ENCODE results near the gene PTPRA. TPM values are rescaled to one million over a fixed set of nuclear protein-coding genes. Genes with fewer than 3 reads are reported as not detected.

PTPRA gene
- total and polyA plus RNA-seq, 11 donors, result 6.1 to 43.4 (median 24.9) TPM

DNA sequence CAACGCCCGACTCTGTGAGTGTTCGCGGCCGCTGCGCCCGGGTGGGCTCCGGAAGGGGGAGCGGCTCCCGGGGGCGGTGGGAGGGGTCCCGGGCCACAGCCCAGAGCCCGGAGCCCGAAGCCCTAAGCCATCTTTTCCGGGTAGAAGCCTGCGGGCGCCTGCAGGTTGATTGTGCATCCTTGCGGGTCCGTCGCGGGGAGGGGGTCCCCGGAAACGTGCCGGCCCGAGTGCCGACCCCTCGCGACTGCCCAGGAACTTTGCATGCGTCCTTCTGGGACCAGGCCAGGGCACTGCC, 413 bp downstream of the PTPRA start:
- H3K27ac ChIP-seq, result peak overlapping the region; percentile 70 to 92 (median 80)
- no peaks in the 10 kb centered on the region for H3K27me3 ChIP-seq
- 0 to 1% (median 0%) methylated on average over 12 to 29 of the region's 29 CpGs for WGBS, 4 donors
- H3K4me3 ChIP-seq, result peak overlapping the region; percentile 62 to 100 (median 84)
- no peaks in the 10 kb centered on the region for H3K36me3 ChIP-seq
- TF ChIP-seq POLR2A (IDR thresholded peaks at IDR 0.05) (no peak), CTCF (IDR thresholded peaks at IDR 0.05) (no peak)
- ATAC-seq (peak in 1 of 4 donors; percentile 44), DNase-seq (peak in 4 of 5 donors; percentile 64 to 82 (median 70))
- intact Hi-C loops (cut with DNase I), result loop anchor here in 3 of 10 donors (1.0 to 10.0 kb wide), 4 partner anchors 33 to 129 kb away; partner anchors contain the start of genes PCED1A (in 2 of the 3) and VPS16 (in 2 of the 3)
- no peaks in the 10 kb centered on the region for H3K9me3 ChIP-seq
- peaks cover 0 to 55% (median 33%) of the 10 kb centered on the region in 12 donors for H3K4me1 ChIP-seq

- Histone ChIP-seq H3K4me3 (peak overlapping the region; percentile 62 to 100 (median 84)), H3K27me3 (no peaks in the 10 kb centered on the region), H3K9me3 (no peaks in the 10 kb centered on the region), H3K36me3 (no peaks in the 10 kb centered on the region), H3K27ac (peak overlapping the region in 6 of 12 donors; percentile 4 to 92 (median 79)), H3K4me1 (peaks cover 0 to 62% (median 40%) of the 10 kb centered on the region in 12 donors)
- 36 to 39% (median 38%) methylated on average over 7 of the region's 7 CpGs for WGBS, 4 donors
- ATAC-seq (no peak), DNase-seq (no peak)
- intact Hi-C loops (cut with DNase I), result loop anchor here in 2 of 10 donors (5.0 to 10.0 kb wide), 2 partner anchors 110 to 128 kb away; no protein-coding TSS in a partner anchor
- TF ChIP-seq CTCF (IDR thresholded peaks at IDR 0.05) (no peak), POLR2A (IDR thresholded peaks at IDR 0.05) (no peak)
Observed at GRCh38 chr20:2874456-2874855, 1.2 kb downstream of the PTPRA start.

- intact Hi-C loops (cut with DNase I), result loop anchor here in 1 of 10 donors (10.0 kb wide), 1 partner anchor 109 kb away; no protein-coding TSS in a partner anchor
- H3K27ac ChIP-seq, result no peak overlapping the region
- ATAC-seq (no peak), DNase-seq (no peak)
- WGBS, 4 donors, result 91 to 92% (median 91%) methylated on average over 5 of the region's 5 CpGs
- H3K36me3 ChIP-seq, result no peaks in the 10 kb centered on the region
- H3K9me3 ChIP-seq, result no peaks in the 10 kb centered on the region
- no peak overlapping the region for H3K4me3 ChIP-seq
- no peak for TF ChIP-seq POLR2A (IDR thresholded peaks at IDR 0.05)
- no peak for TF ChIP-seq CTCF (IDR thresholded peaks at IDR 0.05)
- H3K27me3 ChIP-seq, result no peaks in the 10 kb centered on the region
- H3K4me1 ChIP-seq, result peaks cover 0 to 64% (median 46%) of the 10 kb centered on the region in 12 donors
Observed at GRCh38 chr20:2875690-2876203, 2.5 kb downstream of the PTPRA start.

- Histone ChIP-seq H3K4me3 (no peak overlapping the region), H3K27ac (no peak overlapping the region), H3K36me3 (no peaks in the 10 kb centered on the region), H3K9me3 (no peaks in the 10 kb centered on the region), H3K27me3 (no peaks in the 10 kb centered on the region), H3K4me1 (peaks cover 0 to 43% (median 33%) of the 10 kb centered on the region in 12 donors)
- WGBS, 4 donors, result 95 to 100% (median 98%) methylated on average over 1 of the region's 1 CpG
- ATAC-seq (no peak), DNase-seq (no peak)
- TF ChIP-seq CTCF (IDR thresholded peaks at IDR 0.05), result no peak
- no peak for TF ChIP-seq POLR2A (IDR thresholded peaks at IDR 0.05)
- intact Hi-C loops (cut with DNase I), result loop anchor here in 1 of 10 donors (10.0 kb wide), 1 partner anchor 106 kb away; no protein-coding TSS in a partner anchor
Observed at GRCh38 chr20:2878515-2878914, 5.2 kb downstream of the PTPRA start.

All from heart left ventricle (tissue), 16 donors.